MM.1S (cell line): ENCODE data around the gene LXN.

Source experiments
- EZH2 ChIP-seq: fragments of 300-600 bp; sonication (generic); optimal IDR thresholded peaks from 2 replicates; pipeline ENCODE3; 2017; ENCODE audit warnings: low read depth, mild to moderate bottlenecking, antibody characterized with exemption, low read length, mixed read lengths
- TF ChIP-seq, protein P1 (sequence below): fragments of 300-600 bp; sonication (generic); IDR thresholded peaks from 2 replicates; pipeline ENCODE4 v1.5.1; 2016; ENCODE audit warnings: antibody characterized with exemption, low read length, mixed read lengths

DNA sequence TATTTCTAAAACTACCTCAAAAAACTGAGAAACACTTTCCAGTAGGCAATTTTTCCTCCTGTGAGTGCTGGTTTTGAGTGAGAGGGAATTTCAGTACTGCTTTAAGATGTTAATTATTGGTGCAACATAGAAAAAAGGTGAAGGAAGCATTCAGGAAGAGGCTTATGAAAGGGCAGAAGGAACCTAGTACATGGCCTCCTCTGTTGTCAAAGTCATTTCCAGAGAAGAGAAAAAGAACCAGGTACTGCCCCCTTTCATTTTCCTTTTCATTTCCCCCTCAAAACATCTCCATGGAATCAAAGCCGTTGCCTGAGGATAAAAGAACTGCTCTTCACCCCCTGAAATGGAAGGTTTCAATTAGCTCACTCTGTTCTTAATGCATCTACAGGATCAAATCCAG lies 40.0 kb upstream of the LXN start:
- TF ChIP-seq, protein P1, sequence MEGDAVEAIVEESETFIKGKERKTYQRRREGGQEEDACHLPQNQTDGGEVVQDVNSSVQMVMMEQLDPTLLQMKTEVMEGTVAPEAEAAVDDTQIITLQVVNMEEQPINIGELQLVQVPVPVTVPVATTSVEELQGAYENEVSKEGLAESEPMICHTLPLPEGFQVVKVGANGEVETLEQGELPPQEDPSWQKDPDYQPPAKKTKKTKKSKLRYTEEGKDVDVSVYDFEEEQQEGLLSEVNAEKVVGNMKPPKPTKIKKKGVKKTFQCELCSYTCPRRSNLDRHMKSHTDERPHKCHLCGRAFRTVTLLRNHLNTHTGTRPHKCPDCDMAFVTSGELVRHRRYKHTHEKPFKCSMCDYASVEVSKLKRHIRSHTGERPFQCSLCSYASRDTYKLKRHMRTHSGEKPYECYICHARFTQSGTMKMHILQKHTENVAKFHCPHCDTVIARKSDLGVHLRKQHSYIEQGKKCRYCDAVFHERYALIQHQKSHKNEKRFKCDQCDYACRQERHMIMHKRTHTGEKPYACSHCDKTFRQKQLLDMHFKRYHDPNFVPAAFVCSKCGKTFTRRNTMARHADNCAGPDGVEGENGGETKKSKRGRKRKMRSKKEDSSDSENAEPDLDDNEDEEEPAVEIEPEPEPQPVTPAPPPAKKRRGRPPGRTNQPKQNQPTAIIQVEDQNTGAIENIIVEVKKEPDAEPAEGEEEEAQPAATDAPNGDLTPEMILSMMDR = no peak
- no peak for TF ChIP-seq EZH2
